Measurements from ENCODE around the gene FARS2.

DNA sequence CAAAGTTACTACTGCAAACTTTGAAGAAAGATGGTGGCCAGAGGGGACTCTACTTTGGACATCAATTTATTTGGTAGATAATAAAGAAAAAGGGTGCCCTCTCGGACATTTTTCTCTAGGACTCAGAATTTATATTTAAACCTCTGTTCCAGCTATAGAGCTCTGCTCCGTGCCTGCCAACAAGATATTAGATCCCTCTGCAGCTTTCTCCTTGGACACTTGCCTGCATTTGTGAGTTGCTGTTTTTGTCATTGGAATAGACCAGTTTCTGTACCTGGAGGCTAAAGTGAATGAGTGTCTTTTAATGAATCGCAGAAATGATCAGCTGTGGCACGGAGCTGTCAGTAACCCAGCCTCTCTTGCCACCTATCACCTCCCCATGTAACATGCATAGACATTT lies 491.9 kb downstream of the FARS2 start:
- TF ChIP-seq GATA3 (IDR thresholded peaks at IDR 0.05; ENCODE audit: low read depth, low read length): no peak
- TF ChIP-seq GATA2 (IDR thresholded peaks at IDR 0.05; ENCODE audit: low read depth, low read length): no peak
